Fibroblast of skin of scalp (primary cell): ENCODE measurements around the gene BIRC6.

Source experiments
- DNase-seq: peaks from one replicate; pipeline ENCODE4 v3.0.0-alpha.2; 2013

The BIRC6 gene

DNA sequence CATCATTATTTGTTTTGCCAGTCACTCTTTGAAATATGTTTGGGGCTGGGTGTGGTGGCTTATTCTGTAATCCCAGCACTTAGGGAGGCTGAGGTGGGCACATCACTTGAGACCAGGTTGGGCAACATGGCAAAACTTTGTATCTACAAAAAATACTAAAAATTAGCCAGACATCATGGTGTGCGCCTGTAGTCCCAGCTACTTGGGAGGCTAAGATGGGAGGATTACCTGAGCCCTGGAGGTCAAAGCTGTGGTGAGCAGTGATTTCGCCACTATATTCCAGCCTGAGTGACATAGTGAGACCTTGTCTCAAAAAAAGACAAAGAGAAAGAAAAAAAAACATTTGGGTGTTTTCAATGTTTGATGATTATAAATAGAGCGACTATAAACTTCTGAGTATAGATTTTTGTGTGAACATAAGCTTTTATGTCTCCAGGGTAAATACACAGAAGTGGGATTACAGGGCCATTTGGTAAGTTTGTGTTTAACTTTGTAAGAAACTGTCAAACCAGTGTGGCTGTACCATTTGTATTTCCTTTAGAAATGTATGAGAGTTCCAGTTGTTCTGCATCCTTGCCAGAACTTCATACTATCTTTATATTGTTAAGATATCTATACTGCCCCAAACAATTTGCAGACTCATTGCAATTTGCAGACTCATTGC lies 15.8 kb downstream of the BIRC6 start:
- no peak for DNase-seq

DNA sequence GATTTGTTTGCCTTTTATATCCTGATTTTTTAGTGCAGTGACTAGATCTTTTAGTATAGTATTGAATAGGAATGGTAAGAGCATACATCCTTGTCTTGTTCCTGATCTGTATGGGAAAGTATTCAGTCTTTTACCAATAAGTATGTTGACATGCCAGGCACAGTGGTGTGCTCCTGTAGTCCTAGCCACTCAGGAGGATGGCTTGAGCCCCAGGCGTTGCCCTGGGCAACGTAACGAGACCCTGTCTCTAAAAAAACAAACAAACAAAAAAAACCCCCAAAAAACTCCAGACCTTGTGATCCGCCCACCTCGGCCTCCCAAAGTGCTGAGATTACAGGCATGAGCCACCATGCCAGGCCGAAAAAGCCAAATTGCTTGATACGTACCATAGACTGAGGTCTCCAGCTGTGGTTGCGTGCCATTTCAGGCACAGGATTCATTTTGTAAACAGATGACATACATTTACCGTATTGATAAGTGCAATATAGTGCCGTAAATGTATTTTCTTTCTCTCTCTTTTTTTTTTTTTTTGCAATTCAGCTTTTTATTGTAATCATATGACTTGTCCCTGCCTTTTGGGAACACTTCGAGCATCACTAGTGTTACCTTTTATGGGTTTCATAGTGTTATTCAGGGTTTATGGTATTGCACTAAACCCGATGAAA lies 18.5 kb downstream of the BIRC6 start:
- DNase-seq: no peak

DNA sequence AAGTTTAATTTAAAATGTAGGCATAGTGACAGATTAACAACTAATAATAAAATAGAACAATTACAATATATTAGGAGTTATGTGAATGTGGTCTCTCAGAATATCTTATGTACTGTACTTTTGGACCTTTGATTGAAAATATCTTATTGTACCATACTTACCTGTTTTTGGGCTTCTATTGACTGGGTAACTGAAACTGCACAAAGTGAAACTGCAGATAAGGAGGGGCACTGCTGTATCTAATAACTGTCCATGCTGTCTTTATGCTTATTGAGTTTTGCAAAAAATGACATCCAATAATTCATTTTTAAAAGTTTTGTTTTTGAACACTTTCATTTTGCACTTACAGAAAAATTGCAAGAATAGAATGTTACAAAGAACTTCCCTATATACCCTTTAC lies 19.9 kb downstream of the BIRC6 start:
- no peak for DNase-seq

DNA sequence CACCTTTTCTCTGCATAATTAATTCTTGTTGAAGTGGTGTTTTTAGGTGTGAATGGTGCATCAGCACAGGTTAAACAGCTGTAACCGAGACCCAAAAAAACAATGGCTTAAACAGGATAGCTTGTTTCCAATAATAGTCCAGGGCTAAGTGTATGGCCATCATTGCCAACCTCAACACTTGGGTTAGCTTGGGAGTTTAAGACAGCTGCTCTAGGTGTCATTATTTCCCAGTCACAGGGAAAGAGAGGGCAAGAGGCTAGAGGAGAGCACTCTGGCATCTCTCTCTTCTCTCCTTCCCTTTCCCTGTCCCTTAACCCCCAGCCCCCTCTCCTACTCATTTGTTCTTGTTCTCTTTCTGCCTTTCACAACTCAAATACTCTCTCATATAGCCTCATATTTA lies 21.1 kb downstream of the BIRC6 start:
- DNase-seq: no peak

DNA sequence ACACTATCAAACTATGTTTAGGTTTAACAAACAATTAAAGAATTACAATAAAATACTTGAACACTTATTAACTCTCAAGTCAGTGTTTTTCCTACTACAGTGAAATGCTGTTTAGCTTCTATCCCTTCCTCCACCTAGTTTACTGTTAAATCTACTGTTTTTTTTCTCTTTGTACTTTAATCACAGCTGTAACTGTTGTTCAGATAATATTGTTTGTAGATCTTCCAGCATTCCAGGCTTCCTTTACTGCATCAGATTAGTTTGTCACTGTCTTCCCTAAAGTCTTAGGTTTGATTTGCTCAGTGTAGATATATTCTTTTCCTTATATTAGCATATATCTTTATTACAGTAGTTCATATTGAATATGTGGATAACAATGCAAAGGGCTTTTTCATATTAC lies 22.5 kb downstream of the BIRC6 start:
- no peak for DNase-seq

DNA sequence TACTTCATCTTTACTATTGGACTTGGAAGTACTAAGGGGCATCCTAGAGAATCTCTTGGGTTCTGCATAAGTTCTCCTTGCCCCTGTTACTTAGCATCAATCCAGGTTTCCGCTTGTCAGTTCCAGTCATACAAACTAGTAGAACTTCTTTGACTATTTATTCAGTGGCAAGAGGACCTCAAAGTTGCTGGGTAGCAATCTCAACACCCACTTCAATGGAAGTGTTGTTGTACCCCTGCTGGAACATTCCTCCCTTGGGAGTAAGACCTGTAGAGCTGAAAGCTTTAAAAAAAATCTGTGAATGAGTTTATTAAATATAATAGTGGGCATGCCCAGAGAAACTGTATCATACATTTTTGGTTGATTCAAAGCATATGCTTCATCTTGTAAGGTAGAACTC lies 27.0 kb downstream of the BIRC6 start:
- DNase-seq: no peak

DNA sequence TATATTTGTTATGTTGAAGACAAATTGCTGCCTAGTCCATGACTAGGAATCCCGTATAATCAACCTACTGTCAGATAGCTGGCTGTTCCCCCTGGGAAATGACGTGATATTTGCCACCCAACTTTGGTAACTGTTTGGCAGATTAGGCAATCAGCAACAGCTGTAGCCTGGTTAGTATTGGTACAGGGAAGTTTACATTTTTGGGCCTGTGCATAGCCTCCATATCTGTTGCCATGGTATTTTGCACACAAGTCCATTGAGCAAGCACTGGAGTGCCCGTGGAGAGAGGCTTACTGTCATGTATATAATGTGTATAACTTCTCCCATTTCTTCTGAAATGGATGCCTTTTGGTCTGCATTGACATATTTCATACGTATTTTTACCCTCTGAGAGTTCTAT lies 27.7 kb downstream of the BIRC6 start:
- no peak for DNase-seq

DNA sequence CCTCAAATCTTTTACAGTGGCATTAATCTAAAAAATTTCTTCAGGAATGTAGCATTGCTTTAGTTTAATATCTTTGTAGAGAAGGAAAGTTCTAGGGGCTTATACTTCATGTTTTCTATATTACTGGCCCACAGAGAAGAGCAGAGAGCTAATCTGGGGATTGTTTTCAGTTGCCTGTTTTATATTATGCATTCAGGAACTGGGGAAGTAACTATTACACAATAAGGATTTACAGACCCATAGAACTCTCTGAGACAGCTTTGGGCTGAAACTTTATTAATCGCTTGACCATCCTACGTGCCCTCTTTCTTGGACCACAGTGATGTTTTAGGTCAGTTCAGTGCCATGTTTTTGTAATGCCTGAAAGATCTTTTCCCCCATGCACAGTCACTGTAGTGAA lies 29.9 kb downstream of the BIRC6 start:
- DNase-seq: no peak

DNA sequence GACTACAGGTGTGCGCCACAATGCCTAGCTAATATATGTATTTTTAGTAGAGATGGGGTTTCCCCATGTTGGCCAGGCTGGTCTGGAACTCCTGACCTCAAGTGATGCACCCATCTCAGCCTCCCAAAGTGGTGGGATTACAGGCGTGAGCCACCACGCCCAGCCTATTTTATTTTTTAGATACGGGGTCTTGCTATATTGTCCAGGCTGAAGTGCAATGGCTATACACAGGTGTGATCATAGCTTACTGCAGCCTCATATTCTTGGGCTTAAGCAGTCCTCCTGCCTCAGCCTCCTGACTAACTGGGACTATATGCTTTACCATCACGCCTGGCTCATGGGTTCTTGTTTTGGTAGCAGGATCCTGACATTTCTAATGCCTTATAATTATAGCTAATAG lies 42.4 kb downstream of the BIRC6 start:
- DNase-seq: no peak

DNA sequence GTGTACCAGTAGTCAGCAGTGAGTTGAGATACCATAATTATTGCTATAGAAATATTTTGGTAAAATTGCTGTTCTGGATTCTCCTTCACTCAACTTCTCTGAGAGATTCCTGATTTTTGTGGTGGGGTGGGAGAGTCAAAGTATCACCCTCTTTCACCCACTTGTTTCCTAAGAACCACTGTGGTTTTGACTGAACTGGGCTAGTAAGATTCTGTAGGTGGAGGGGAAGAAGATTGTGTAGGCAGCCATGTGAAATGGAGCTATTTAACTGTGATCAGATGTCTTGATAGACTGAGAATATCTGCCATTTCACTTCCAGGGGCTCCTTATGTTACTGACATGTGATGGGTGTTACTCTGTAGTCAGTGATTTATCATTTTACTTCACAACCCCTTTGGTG lies 45.3 kb downstream of the BIRC6 start:
- no peak for DNase-seq

DNA sequence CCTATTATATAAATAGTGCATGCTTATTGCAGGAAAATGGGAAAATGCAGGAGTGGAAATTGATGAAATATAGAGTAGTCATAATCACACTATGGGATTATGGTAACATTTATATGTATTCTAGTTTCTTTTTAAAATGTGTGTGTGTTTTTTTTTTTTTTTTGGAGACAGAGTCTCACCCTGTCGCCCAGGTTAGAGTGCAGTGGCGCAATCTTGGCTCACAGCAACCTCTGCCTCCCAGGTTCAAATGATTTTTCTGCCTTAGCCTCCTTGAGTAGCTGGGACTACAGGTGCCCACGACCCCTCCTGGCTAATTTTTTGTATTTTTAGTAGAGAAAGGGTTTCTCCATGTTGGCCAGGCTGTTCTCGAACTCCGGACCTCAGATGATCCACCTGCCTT lies 47.0 kb downstream of the BIRC6 start:
- DNase-seq: no peak

DNA sequence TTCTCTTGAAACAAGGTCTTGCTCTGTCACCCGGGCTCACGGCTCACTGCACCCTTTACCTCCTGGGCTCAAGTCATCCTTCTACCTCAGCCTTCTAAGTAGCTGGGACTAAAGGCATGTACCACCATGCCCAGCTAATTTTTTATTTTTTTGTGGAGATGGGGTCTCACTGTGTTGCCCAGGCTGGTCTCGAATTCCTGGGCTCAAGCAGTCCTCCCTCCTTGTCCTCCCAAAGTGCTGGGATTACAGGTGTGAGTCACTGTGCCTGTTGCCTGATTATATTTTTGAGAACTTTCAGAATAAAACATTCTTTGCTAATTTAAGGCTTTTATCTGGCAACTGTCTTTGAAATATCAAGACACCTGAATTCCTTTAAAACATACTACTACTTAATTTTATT lies 47.9 kb downstream of the BIRC6 start:
- DNase-seq: no peak

DNA sequence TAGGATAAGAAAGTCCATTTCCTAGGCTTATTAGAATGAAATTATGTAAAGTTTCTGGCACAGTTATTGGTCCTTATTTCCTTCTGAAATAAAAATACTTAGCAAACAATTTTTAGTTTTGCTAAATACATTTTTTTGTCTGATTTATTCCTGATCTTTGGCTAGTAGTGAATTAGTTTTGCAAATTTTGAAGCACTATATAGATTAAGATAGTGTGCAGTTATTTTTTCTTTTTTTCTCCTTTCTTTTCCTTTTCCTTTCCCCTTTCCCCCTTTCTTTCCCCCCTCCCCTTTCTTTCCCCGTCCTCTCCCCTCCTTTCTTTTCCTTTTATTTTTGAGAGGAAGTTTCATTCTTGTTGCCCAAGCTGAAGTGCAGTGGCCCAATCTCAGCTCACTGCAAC lies 59.7 kb downstream of the BIRC6 start:
- no peak for DNase-seq

DNA sequence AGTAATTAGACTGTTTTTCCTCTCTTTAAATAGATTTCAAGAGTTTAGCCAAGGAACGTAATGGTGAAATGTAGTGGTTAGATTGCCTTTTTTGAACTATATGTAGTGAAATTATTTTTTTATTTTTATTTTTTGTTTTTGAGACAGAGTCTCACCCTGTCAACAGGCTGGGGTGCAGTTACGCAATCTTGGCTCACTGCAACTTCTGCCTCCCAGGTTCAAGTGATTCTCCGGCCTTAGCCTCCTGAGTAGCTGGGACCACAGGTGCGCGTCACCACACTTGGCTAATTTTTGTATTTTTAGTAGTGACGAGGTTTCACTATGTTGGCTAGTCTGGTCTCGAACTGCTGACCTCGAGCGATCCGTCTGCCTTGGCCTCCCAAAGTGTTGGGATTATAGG lies 60.8 kb downstream of the BIRC6 start:
- DNase-seq: no peak

DNA sequence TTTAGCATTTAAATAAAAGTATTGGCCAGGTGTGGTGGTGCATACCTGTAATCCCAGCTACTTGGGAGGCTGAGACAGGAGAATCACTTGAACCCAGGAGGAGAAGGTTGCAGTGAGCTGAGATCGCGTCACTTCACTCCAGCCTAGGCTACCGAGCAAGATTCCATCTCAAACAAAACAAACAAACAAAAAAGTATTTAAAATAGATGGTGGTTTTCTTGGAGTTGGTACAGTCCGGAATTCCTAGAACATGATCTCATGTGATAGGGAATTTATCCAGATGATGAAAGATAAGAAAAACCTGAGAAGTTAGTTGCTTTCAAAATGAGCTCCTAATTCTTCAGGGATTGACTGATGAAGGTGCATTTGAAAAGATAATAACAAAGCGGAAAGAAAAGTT lies 62.0 kb downstream of the BIRC6 start:
- peak; percentile 63 for DNase-seq

DNA sequence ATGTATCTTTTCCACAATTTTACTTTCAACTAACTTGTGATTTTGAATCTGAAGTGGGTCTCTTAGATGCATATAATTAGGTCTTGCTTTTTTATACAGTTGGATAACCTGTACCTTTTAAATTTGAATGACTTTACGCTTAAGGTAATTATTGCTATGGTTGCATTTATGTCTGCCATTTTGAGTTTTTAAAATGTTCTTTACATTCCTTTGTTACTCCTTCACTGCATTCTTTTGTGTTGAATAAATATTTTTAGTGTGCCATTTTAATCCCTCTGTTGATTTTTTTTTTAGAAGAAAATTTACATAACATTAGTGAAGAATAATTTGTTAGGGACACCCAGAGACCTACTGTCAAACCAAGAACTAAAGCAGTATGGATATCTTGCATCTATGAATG lies 65.3 kb downstream of the BIRC6 start:
- DNase-seq: peak; percentile 28

DNA sequence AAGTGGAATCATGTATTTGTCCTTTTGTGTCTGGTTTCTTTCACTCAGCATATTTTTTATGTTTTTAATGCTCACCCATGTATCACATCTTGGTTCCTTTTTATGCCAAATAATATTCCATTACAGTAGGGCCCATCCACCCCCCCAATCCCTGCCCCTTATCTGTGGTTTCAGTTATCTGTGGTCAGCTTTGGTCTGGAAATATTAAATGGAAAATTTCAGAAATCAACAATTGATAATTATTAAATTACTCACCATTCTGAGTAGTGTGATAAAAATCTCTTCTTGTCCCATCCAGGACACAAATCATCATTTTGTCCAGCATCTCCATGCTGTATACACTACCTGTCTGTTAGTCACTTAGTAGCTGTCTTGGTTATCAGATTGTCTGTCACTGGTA lies 66.7 kb downstream of the BIRC6 start:
- no peak for DNase-seq

DNA sequence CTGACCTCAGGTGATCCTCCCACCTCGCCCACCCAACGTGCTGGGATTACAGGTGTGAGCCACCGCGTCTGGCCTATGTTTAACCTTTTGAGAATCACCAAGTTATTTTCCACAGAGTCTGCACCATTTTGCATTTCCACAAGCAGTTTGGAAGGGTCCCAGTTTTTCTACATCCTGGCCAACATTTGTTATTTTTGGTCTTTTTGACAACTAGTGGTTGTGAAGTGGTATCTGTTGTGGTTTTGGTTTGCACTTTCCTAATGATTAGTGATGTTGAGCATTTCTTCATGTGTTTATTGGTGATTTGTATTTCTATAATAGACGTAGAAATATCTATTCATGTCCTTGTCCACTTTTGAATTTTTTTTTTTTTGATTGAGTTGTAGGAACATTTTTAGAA lies 67.9 kb downstream of the BIRC6 start:
- DNase-seq: no peak

DNA sequence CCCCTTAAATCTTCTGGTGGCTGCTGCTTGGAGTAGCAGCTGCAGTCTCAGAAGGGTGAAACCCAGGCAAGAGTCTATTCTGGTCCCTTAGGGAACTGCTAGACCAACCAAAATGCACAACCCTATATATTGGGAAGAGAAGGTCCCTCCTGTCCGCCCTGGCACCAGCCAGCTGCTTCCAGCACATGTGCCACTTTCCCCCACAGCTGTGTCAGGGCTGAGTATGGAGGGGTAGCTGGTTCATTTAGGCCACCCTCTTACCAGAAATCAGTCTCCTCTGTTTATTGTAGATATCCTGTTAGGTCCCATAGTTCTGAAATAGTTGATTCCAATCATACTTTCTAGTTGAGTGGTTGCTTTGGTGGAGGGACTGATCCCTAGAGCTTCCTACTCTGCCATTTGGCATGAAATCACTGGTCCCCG lies 68.9 kb downstream of the BIRC6 start:
- DNase-seq: peak; percentile 84

DNA sequence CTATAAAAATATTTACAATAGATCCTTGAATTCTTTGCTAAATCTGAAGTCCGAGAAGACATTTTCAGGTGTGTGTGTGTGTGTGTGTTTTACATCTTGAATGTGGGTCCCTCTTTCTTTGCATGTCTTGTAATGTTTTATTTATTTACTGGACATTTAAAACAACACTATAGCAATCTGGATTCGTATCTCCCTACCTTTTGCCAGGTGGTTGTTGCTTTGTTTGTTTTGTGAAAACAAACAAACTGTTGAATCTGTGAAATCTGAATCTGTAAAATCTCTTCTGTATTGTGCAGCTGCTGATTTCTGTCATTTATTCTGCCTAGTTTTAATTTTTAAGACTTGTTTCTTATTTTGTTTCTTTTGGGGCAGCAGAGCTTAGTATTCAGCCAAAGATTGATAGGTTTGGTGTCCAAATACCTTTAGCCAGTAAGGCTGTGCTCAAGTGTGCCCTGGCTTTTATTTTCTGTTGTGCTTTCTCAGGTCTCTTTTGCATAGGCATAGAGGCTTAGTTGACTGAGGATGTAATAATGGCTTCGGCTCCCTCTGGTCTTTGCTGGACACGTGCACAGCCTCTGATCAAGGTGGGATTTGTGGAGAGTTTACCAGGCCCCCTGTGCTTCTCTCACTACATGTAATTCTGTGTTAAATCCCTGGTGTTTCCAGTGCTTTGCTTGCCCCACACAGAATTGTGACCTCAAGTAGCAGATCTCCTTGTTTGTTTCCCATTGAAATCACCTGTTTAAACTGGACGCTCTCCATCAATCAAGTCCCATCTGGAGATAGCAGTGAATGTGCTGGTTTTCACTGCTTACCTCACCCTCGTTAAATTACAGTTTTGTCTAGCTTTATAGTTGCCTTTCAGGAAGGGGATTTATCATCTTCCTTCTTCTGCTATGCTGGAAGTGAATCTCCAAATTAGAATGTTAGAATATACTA lies 71.1 kb downstream of the BIRC6 start:
- no peak for DNase-seq

DNA sequence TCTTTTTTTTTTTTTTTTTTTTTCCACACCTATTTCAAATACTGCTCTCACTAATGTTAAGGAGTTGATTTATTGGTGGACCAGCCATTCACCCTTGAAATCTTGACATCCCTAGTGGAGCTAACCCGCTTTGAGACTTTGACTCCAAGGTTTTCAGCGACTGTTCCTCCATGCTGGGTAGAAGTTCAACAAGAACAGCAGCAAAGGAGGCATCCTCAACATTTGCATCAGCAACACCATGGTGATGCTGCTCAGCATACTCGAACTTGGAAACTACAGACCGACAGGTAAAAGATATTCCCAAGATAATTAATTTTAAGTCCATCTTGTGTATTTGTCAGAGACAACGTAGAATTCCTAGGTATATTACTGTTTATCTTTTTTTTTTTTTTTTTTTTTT lies 74.0 kb downstream of the BIRC6 start:
- no peak for DNase-seq

DNA sequence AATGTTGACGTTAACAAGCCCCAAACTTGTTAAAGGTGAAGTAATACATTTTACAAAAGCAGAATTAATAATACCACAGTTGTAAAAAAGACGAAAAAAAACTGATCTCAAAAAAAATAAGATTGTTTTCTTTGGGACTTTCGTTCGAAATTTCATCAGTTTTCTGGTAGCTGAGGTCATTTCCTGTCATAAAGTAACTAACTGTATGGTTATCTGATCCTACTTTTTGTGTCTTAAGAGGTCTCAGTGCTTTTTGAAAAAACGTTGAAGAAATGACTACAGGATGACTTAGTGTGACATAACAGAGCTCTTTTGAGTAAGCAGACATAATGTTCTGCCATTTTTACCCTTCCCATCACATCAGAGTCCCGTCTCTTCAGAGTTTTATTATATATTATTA lies 79.3 kb downstream of the BIRC6 start:
- DNase-seq: no peak

DNA sequence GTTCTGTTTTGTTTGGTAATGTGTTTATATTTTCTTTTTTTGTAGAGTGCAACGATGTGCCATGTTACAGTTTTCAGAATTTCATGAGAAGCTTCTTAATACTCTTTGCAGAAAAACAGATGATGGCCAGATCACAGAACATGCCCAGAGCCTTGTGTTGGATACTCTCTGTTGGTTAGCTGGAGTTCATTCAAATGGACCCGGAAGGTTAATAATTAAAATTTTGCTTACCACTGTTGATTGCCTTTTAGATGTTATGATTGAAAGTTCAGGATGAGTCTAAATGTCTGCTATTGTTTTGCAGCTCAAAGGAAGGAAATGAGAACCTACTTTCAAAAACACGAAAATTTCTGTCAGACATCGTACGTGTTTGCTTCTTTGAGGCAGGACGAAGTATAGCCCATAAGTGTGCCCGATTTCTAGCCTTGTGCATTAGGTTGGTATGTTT lies 85.2 kb downstream of the BIRC6 start:
- no peak for DNase-seq

DNA sequence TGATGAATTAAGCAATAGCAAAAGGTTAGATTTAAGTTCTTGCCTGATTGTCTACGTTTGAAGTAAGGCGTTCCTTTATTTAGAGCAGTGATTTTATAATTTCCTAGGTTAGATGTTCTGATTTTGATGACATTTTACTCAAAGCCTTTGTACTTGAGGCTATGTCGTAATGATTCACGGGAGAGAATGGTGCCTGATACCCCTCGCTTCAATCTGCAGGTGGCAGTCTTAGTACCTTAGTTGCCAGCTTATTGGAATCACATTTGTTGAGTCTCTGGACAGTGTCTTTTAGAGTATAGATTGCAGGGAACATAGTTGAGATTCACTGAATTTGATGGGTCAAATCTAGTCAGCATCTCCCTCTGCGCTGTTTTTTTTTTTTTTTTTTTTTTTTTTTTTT lies 89.5 kb downstream of the BIRC6 start:
- no peak for DNase-seq
